Nephron (organoid): Measurements from ENCODE around the gene CIC.
"Not testable (repeated sequence)": the region's sequence is repeated elsewhere in the genome, so short reads cannot be mapped to it uniquely, and the experiment has no call there.

Experiments
- H3K27ac Mint-ChIP-seq, 3 experiments: 2 replicates each; pipeline ENCODE4 v1.8.0; 2020; ENCODE audit warnings: mixed read lengths in 3 of 3, mild to moderate bottlenecking in 2 of 3, moderate library complexity in 1 of 3
- H3K27me3 Mint-ChIP-seq: 2 replicates; pipeline ENCODE4 v1.8.0; 2021; ENCODE audit warnings: low read depth, mild to moderate bottlenecking, moderate library complexity, mixed read lengths
- H3K36me3 Mint-ChIP-seq: 2 replicates; pipeline ENCODE4 v1.8.0; 2020; ENCODE audit warnings: low read depth, mixed read lengths
- H3K4me1 Mint-ChIP-seq: 2 replicates; pipeline ENCODE4 v1.8.0; 2020; ENCODE audit warnings: mixed read lengths
- H3K4me3 Mint-ChIP-seq, 3 experiments: 2 replicates each; pipeline ENCODE4 v1.8.0; 2020; ENCODE audit warnings: mild to moderate bottlenecking in 3 of 3, mixed read lengths in 3 of 3, moderate library complexity in 2 of 3
- H3K9me3 Mint-ChIP-seq: 2 replicates; pipeline ENCODE4 v1.8.0; 2020; ENCODE audit warnings: mixed read lengths
- CTCF ChIP-seq, 3 experiments: fragments of 200-600 bp; sonication (generic); IDR thresholded peaks; one replicate each; pipeline ENCODE4 v1.5.0; 2021; ENCODE audit warnings: antibody characterized with exemption in 3 of 3; ENCODE audit not compliant: unreplicated experiment in 3 of 3

CIC gene

GRCh38 chr19:42335374-42335936 is 66.4 kb downstream of the CIC start:
- Mint-ChIP-seq H3K4me3 (no peak overlapping the region), H3K27me3 (peaks cover 4% of the 10 kb centered on the region), H3K4me1 (peaks cover 3% of the 10 kb centered on the region), H3K36me3 (peaks cover 15% of the 10 kb centered on the region), H3K27ac (no peak overlapping the region), H3K9me3 (no peaks in the 10 kb centered on the region)
- no peak for TF ChIP-seq CTCF (IDR thresholded peaks at IDR 0.05; ENCODE audit: unreplicated experiment in 3 of 3)

GRCh38 chr19:42335971-42336370 is 66.9 kb downstream of the CIC start:
- Mint-ChIP-seq H3K36me3 (peaks cover 15% of the 10 kb centered on the region), H3K27me3 (peaks cover 4% of the 10 kb centered on the region), H3K9me3 (no peaks in the 10 kb centered on the region), H3K4me3 (no peak overlapping the region), H3K27ac (no peak overlapping the region), H3K4me1 (no peaks in the 10 kb centered on the region)
- TF ChIP-seq CTCF (IDR thresholded peaks at IDR 0.05; ENCODE audit: unreplicated experiment in 3 of 3) = no peak

- peaks cover 26% of the 10 kb centered on the region for H3K36me3 Mint-ChIP-seq
- not testable (repeated sequence) for H3K4me1 Mint-ChIP-seq, H3K27ac Mint-ChIP-seq, H3K4me3 Mint-ChIP-seq, H3K9me3 Mint-ChIP-seq, H3K27me3 Mint-ChIP-seq
Observed at GRCh38 chr19:42339126-42339860, 70.2 kb downstream of the CIC start.

- H3K36me3 Mint-ChIP-seq = peaks cover 30% of the 10 kb centered on the region
- H3K9me3 Mint-ChIP-seq, H3K27me3 Mint-ChIP-seq, H3K4me3 Mint-ChIP-seq, H3K27ac Mint-ChIP-seq, H3K4me1 Mint-ChIP-seq: not testable (repeated sequence)
Observed at GRCh38 chr19:42339922-42340321, 70.9 kb downstream of the CIC start.

GRCh38 chr19:42343344-42344110 is 74.5 kb downstream of the CIC start:
- no peak for TF ChIP-seq CTCF (IDR thresholded peaks at IDR 0.05; ENCODE audit: unreplicated experiment in 3 of 3)
- Mint-ChIP-seq H3K9me3 (no peaks in the 10 kb centered on the region), H3K4me3 (no peak overlapping the region), H3K27ac (no peak overlapping the region), H3K4me1 (no peaks in the 10 kb centered on the region), H3K27me3 (no peaks in the 10 kb centered on the region), H3K36me3 (peaks cover 43% of the 10 kb centered on the region)

GRCh38 chr19:42344336-42344893 is 75.4 kb downstream of the CIC start:
- no peak for TF ChIP-seq CTCF (IDR thresholded peaks at IDR 0.05; ENCODE audit: unreplicated experiment in 3 of 3)
- Mint-ChIP-seq H3K27ac (no peak overlapping the region), H3K27me3 (no peaks in the 10 kb centered on the region), H3K4me3 (no peak overlapping the region), H3K36me3 (peaks cover 41% of the 10 kb centered on the region), H3K9me3 (no peaks in the 10 kb centered on the region), H3K4me1 (no peaks in the 10 kb centered on the region)
